RWPE2 (cell line): ENCODE measurements around the gene PIK3R3.
A peak's percentile ranks its signal among the peaks of the same experiment; 100 is the strongest.

ENCODE experiments used
- ATAC-seq: fragments of 200-7000 bp; cut with Tn5 transposase; 3 replicates; pipeline ENCODE4 v1.9.1; 2021; ENCODE audit warnings: low read depth
- DNase-seq: peaks from one replicate; pipeline ENCODE4 v3.0.0-alpha.2; 2020; ENCODE audit warnings: low spot score
- H3K27ac ChIP-seq: fragments of 450-650 bp; 2 replicates; pipeline ENCODE4 v1.5.1; 2017; ENCODE audit warnings: mild to moderate bottlenecking; ENCODE audit not compliant: poor library complexity, severe bottlenecking
- H3K27me3 ChIP-seq: fragments of 250-450 bp; sonication (Bioruptor Pico); 2 replicates; pipeline ENCODE4 v1.5.1; 2021; ENCODE audit warnings: mild to moderate bottlenecking, moderate library complexity; ENCODE audit not compliant: insufficient read depth, poor library complexity, severe bottlenecking
- H3K36me3 ChIP-seq: fragments of 250-450 bp; sonication (Bioruptor Pico); 2 replicates; pipeline ENCODE4 v1.5.1; 2020; ENCODE audit warnings: low read depth, mild to moderate bottlenecking, moderate library complexity
- H3K4me1 ChIP-seq: fragments of 250-450 bp; sonication (Bioruptor Pico); 2 replicates; pipeline ENCODE4 v1.5.1; 2021; ENCODE audit warnings: mild to moderate bottlenecking, moderate library complexity; ENCODE audit not compliant: insufficient read depth, poor library complexity, severe bottlenecking
- H3K4me3 ChIP-seq: fragments of 250-450 bp; sonication (Bioruptor Pico); 2 replicates; pipeline ENCODE4 v1.5.1; 2021; ENCODE audit warnings: mild to moderate bottlenecking, moderate library complexity; ENCODE audit not compliant: severe bottlenecking
- H3K9me3 ChIP-seq: fragments of 250-450 bp; sonication (Bioruptor Pico); 2 replicates; pipeline ENCODE4 v1.5.1; 2021; ENCODE audit warnings: mild to moderate bottlenecking, moderate library complexity; ENCODE audit not compliant: severe bottlenecking
- TF ChIP-seq, protein P1 (sequence below): fragments of 450-650 bp; IDR thresholded peaks from one replicate; pipeline ENCODE4 v1.5.1; 2017; ENCODE audit warnings: mild to moderate bottlenecking, moderate library complexity; ENCODE audit not compliant: poor library complexity, severe bottlenecking

The PIK3R3 gene

DNA sequence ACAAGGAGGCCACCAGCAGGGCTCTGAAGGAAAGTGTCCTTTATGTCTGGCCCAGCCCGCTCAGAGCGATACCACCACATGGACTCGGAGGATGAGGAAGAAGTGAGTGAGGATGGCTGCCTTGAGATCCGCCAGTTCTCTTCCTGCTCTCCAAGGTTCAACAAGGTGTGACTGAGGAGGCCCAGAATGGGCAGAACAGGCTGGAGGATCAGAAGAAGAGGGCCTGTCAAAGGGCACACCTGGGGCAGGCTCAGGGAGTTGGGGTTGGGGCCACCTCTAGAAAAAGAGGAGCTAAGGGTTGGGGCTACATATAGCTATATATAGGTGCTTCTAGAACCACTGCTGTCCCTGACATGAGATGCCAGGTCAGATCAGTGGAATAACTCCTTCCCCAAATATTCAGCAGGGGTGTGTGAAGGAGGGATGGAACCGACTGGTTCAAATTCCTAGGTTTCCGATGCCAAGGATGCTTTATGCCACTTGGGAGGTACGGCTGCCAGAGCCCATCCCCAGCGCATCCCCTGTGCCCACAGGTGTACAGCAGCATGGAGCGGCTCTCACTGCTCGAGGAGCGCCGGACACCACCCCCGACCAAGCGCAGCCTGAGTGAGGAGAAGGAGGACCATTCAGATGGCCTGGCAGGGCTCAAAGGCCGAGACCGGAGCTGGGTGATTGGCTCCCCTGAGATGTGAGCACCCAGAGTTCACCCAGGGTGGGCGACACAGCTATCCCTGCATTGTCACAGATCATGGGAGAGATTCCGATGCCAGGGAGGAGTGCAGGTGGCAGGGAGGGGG, 102.2 kb downstream of the PIK3R3 start:
- ATAC-seq (no peak), DNase-seq (no peak)
- Histone ChIP-seq H3K4me3 (no peak overlapping the region), H3K4me1 (no peaks in the 10 kb centered on the region), H3K27me3 (no peaks in the 10 kb centered on the region), H3K27ac (no peak overlapping the region), H3K9me3 (no peaks in the 10 kb centered on the region), H3K36me3 (peaks cover 7% of the 10 kb centered on the region)
- TF ChIP-seq, protein P1, sequence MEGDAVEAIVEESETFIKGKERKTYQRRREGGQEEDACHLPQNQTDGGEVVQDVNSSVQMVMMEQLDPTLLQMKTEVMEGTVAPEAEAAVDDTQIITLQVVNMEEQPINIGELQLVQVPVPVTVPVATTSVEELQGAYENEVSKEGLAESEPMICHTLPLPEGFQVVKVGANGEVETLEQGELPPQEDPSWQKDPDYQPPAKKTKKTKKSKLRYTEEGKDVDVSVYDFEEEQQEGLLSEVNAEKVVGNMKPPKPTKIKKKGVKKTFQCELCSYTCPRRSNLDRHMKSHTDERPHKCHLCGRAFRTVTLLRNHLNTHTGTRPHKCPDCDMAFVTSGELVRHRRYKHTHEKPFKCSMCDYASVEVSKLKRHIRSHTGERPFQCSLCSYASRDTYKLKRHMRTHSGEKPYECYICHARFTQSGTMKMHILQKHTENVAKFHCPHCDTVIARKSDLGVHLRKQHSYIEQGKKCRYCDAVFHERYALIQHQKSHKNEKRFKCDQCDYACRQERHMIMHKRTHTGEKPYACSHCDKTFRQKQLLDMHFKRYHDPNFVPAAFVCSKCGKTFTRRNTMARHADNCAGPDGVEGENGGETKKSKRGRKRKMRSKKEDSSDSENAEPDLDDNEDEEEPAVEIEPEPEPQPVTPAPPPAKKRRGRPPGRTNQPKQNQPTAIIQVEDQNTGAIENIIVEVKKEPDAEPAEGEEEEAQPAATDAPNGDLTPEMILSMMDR = no peak

DNA sequence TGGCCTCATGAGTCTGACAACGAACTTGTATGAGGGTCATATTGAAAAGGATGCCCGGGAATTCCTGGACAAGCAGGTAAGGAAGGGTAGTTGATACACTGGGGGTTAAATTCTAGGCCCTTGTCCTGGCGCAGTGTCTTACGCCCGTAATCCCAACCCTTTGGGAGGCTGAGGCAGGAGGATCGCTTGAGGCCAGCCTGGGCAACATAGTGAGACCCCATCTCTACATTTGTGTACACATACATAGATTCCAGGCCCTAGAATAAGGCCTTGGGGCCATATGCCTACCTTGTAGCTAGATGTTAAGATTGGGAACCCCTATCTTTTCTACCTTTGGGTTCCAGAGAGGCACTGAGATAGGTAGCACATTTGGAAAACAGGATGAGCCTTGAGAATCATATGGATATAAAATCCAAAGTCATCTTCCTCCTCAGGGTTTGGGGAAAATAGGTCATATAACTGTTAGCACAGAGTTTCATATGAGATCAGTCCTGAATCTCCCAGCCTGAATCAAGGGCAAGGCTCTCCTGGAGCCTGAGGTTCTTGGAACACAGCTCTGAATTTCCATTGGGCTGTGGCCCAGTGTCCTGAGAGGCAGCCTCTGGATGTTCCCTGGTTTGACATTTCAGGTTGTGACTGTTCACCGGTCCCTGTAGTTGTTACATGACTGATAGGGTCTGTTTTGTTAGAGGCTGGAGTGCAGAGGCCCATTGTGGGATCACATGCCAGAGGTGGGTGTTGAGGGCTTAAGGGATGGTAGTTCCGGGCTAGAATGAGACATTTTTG, 104.4 kb downstream of the PIK3R3 start:
- ATAC-seq (no peak), DNase-seq (no peak)
- TF ChIP-seq, protein P1 = no peak
- H3K4me1 ChIP-seq = no peaks in the 10 kb centered on the region
- H3K9me3 ChIP-seq = no peaks in the 10 kb centered on the region
- peaks cover 7% of the 10 kb centered on the region for H3K36me3 ChIP-seq
- H3K27ac ChIP-seq = no peak overlapping the region
- H3K27me3 ChIP-seq = no peaks in the 10 kb centered on the region
- no peak overlapping the region for H3K4me3 ChIP-seq

DNA sequence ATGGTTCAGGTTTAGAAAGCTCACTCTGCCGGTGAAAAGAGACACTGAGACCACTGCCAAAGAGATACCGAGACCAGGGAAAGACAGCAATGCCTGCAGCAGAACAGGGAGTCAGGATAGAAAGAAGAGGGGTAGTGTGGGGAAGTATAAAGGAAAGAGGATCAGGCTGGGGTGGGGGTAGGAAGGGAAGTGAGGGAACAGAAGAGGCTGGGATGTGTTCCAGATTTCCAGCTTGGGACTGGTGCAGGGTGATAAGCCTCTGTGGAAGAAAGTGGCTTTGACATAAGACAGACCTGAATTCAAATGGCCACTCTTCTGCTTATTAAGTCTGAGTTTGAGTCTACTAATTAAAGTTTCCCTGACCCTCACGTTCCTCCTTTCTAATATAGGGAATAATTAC, 105.9 kb downstream of the PIK3R3 start:
- H3K9me3 ChIP-seq = no peaks in the 10 kb centered on the region
- ATAC-seq = no peak
- H3K36me3 ChIP-seq = peaks cover 5% of the 10 kb centered on the region
- H3K27me3 ChIP-seq = no peaks in the 10 kb centered on the region
- H3K4me3 ChIP-seq = no peak overlapping the region
- TF ChIP-seq, protein P1 = no peak
- H3K4me1 ChIP-seq = no peaks in the 10 kb centered on the region
- DNase-seq = no peak
- H3K27ac ChIP-seq = no peak overlapping the region

DNA sequence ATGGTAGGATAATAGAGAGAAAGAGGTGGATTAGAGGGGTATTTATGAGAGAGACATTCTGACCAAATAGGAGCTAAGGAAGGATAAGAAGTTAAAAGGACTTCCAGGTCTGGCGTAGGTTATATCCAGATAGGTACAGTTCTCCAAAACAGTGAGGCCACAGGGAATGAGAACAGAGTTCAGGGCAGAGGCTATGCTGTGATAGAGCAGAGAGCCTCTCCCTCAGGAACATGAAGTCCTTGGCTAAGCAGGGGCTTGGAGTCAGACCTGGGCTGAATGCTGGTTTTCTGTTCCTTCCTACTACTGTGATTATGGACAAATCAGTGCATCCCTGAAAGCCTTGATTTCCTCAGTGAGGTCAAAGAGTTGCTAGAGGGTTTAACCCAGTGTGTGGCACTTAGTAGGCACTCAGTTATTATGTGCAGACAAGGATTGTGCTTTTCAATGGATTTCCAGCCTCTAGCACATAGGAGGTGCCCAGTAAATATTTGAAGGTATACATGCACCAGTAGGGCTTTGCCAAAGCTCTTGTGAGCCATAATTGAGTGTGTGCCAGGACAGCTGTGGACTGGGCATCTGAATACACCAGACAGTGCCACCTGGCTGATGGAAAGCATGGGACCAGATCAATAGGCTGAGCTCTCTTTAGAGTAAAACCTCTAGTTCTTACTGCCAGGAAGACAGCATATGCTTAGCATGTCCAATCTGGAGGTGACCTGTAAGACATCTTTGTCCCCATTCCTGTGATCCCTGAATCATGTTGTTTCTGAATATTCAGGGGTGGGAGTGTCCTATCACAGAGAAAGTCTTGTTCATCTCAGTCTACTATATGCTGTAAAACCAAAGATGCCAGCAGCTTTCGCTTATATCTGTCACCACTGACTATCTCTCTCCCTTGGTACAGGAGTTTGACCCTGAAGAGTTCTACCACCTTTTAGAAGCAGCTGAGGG, 111.1 kb downstream of the PIK3R3 start:
- TF ChIP-seq, protein P1 = no peak
- peak; percentile 48 for ATAC-seq
- no peak for DNase-seq
- no peaks in the 10 kb centered on the region for H3K4me1 ChIP-seq
- no peaks in the 10 kb centered on the region for H3K9me3 ChIP-seq
- H3K27ac ChIP-seq = no peak overlapping the region
- no peaks in the 10 kb centered on the region for H3K36me3 ChIP-seq
- H3K4me3 ChIP-seq = no peak overlapping the region
- no peaks in the 10 kb centered on the region for H3K27me3 ChIP-seq
